COLO668 (cell line): ENCODE data around the gene SGCB.

Experiments used
- DNase-seq: peaks from one replicate; lab custom pipeline; 2025; ENCODE audit not compliant: unreplicated experiment; lab: John Stamatoyannopoulos, UW

The SGCB gene

GRCh38 chr4:52019936-52020657 lies 18.0 kb downstream of the SGCB start, which contains the start of gene LRRC66:
TSS of gene LRRC66 (minus strand) at chr4:52020363. CDS start at chr4:52017613, 2,750 bp downstream.
- no peak for DNase-seq

- DNase-seq, result no peak
Measured at GRCh38 chr4:52017814-52018213, 20.3 kb downstream of the SGCB start.

GRCh38 chr4:52016981-52017380 lies 21.1 kb downstream of the SGCB start:
- no peak for DNase-seq

GRCh38 chr4:52015366-52015765 lies 22.7 kb downstream of the SGCB start:
- DNase-seq, result no peak

- DNase-seq, result no peak
Measured at GRCh38 chr4:52014903-52015302, 23.2 kb downstream of the SGCB start.

GRCh38 chr4:52012651-52013050 lies 25.4 kb downstream of the SGCB start:
- no peak for DNase-seq

GRCh38 chr4:52010986-52011385 lies 27.1 kb downstream of the SGCB start:
- no peak for DNase-seq

GRCh38 chr4:52006887-52007286 lies 31.2 kb downstream of the SGCB start:
- no peak for DNase-seq

- DNase-seq, result no peak
Measured at GRCh38 chr4:52005604-52006273, 32.4 kb downstream of the SGCB start.

- no peak for DNase-seq
Measured at GRCh38 chr4:52004414-52004813, 33.7 kb downstream of the SGCB start.

GRCh38 chr4:52001616-52002015 lies 36.5 kb downstream of the SGCB start:
- DNase-seq, result no peak

GRCh38 chr4:51999250-51999649 lies 38.8 kb downstream of the SGCB start:
- no peak for DNase-seq

- DNase-seq, result no peak
Measured at GRCh38 chr4:51998837-51999236, 39.3 kb downstream of the SGCB start.

GRCh38 chr4:51997647-51998046 lies 40.5 kb downstream of the SGCB start:
- DNase-seq, result no peak

GRCh38 chr4:51995647-51996220 lies 42.4 kb downstream of the SGCB start:
- DNase-seq, result no peak
